H9 (cell line): Measurements from ENCODE around the gene OTOS. TPM values are rescaled to one million over a fixed set of nuclear protein-coding genes. Genes with fewer than 3 reads are reported as not detected.

Source experiments
- DNase-seq: peaks from one replicate; pipeline ENCODE4 v3.0.0-alpha.2; 2017
- H2AFZ ChIP-seq: one replicate; pipeline ENCODE4 v1.6.1; 2013; ENCODE audit warnings: mild to moderate bottlenecking, low read length, control low read depth, moderate library complexity
- H2AK5ac ChIP-seq: 2 replicates; pipeline ENCODE4 v1.6.1; 2013; ENCODE audit warnings: low read length, control low read depth, mixed read lengths; ENCODE audit not compliant: insufficient read length
- H2BK120ac ChIP-seq: one replicate; pipeline ENCODE4 v1.6.1; 2013; ENCODE audit warnings: low read depth, mild to moderate bottlenecking, low read length, control low read depth, inconsistent platforms; ENCODE audit not compliant: poor library complexity, severe bottlenecking
- H2BK12ac ChIP-seq: 2 replicates; pipeline ENCODE4 v1.6.1; 2013; ENCODE audit warnings: low read length, control low read depth, mixed read lengths, low read depth; ENCODE audit not compliant: insufficient read length
- H2BK15ac ChIP-seq: 2 replicates; pipeline ENCODE4 v1.6.1; 2013; ENCODE audit warnings: low read depth, low read length, control low read depth
- H2BK20ac ChIP-seq: one replicate; pipeline ENCODE4 v1.6.1; 2013; ENCODE audit warnings: low read depth, mild to moderate bottlenecking, low read length, control low read depth, inconsistent platforms; ENCODE audit not compliant: poor library complexity, severe bottlenecking
- H2BK5ac ChIP-seq: 2 replicates; pipeline ENCODE4 v1.6.1; 2013; ENCODE audit warnings: low read length, control low read depth, mixed read lengths; ENCODE audit not compliant: insufficient read length
- H3K14ac ChIP-seq: 2 replicates; pipeline ENCODE4 v1.6.1; 2013; ENCODE audit warnings: low read length, control low read depth; ENCODE audit not compliant: insufficient read depth
- H3K18ac ChIP-seq: 2 replicates; pipeline ENCODE4 v1.6.1; 2013; ENCODE audit warnings: low read depth, mild to moderate bottlenecking, mixed read lengths, low read length, control low read depth; ENCODE audit not compliant: insufficient read length
- H3K23ac ChIP-seq: 2 replicates; pipeline ENCODE4 v1.6.1; 2013; ENCODE audit warnings: low read length, control low read depth, mixed read lengths, low read depth; ENCODE audit not compliant: insufficient read length
- H3K23me2 ChIP-seq: 2 replicates; pipeline ENCODE4 v1.6.1; 2013; ENCODE audit warnings: low read depth, mild to moderate bottlenecking, mixed read lengths, low read length, control low read depth; ENCODE audit not compliant: insufficient read length, poor library complexity, severe bottlenecking
- H3K27ac ChIP-seq: 2 replicates; pipeline ENCODE4 v1.5.1; 2013; ENCODE audit warnings: low read length, control low read depth, mixed read lengths, low read depth; ENCODE audit not compliant: insufficient read length
- H3K27me3 ChIP-seq: 2 replicates; pipeline ENCODE4 v1.6.1; 2013; ENCODE audit warnings: low read length, control low read depth, inconsistent platforms; ENCODE audit not compliant: insufficient read depth
- H3K4ac ChIP-seq: 2 replicates; pipeline ENCODE4 v1.6.1; 2013; ENCODE audit warnings: low read depth, mild to moderate bottlenecking, control low read depth, inconsistent platforms, low read length, moderate library complexity
- H3K4me1 ChIP-seq: 2 replicates; pipeline ENCODE4 v1.6.1; 2013; ENCODE audit warnings: low read length, control low read depth, inconsistent platforms; ENCODE audit not compliant: insufficient read depth
- H3K4me2 ChIP-seq: 2 replicates; pipeline ENCODE4 v1.6.1; 2013; ENCODE audit warnings: low read length, control low read depth, mixed read lengths; ENCODE audit not compliant: insufficient read length, insufficient read depth
- H3K56ac ChIP-seq: 2 replicates; pipeline ENCODE4 v1.6.1; 2013; ENCODE audit warnings: low read depth, mild to moderate bottlenecking, mixed read lengths, low read length, control low read depth; ENCODE audit not compliant: insufficient read length
- H3K79me1 ChIP-seq: 2 replicates; pipeline ENCODE4 v1.6.1; 2013; ENCODE audit warnings: low read depth, mild to moderate bottlenecking, moderate library complexity, low read length, control low read depth, inconsistent platforms; ENCODE audit not compliant: insufficient read depth, poor library complexity, severe bottlenecking
- H3K79me2 ChIP-seq: 2 replicates; pipeline ENCODE4 v1.6.1; 2013; ENCODE audit warnings: low read length, control low read depth, inconsistent platforms; ENCODE audit not compliant: insufficient read depth
- H3K9ac ChIP-seq: 2 replicates; pipeline ENCODE4 v1.6.1; 2013; ENCODE audit warnings: low read length, control low read depth, mixed read lengths; ENCODE audit not compliant: insufficient read length; ENCODE audit errors: extremely low read depth
- H3K9me3 ChIP-seq: one replicate; pipeline ENCODE4 v1.6.1; 2013; ENCODE audit warnings: low read depth, low read length, inconsistent platforms; ENCODE audit not compliant: control insufficient read depth
- H3T11ph ChIP-seq: one replicate; pipeline ENCODE4 v1.6.1; 2013; ENCODE audit warnings: mild to moderate bottlenecking, low read length, control low read depth, inconsistent platforms
- H4K20me1 ChIP-seq: one replicate; pipeline ENCODE4 v1.6.1; 2013; ENCODE audit not compliant: control insufficient read depth, insufficient read length, insufficient read depth
- H4K5ac ChIP-seq: 2 replicates; pipeline ENCODE4 v1.6.1; 2013; ENCODE audit warnings: low read depth, mild to moderate bottlenecking, mixed read lengths, low read length, control low read depth; ENCODE audit not compliant: insufficient read length
- H4K8ac ChIP-seq: replicated peaks from 2 replicates; pipeline ENCODE4 v1.6.1; 2013; ENCODE audit warnings: low read length, control low read depth, mixed read lengths, low read depth; ENCODE audit not compliant: insufficient read length
- H4K91ac ChIP-seq: 2 replicates; pipeline ENCODE4 v1.6.1; 2013; ENCODE audit warnings: low read depth, mild to moderate bottlenecking, moderate library complexity, mixed read lengths, low read length, control low read depth; ENCODE audit not compliant: insufficient read length
- H3K27ac Mint-ChIP-seq, 3 experiments: 2 replicates in 2 of 3; 3 replicates in 1 of 3; pipeline ENCODE4 v1.8.0; 2020 to 2021; ENCODE audit warnings: mixed read lengths in 3 of 3, mild to moderate bottlenecking in 1 of 3, moderate library complexity in 1 of 3
- H3K27me3 Mint-ChIP-seq: 2 replicates; pipeline ENCODE4 v1.8.0; 2021; ENCODE audit warnings: low read depth, mild to moderate bottlenecking, moderate library complexity, mixed read lengths
- H3K36me3 Mint-ChIP-seq, 3 experiments: 2 replicates in 2 of 3; 3 replicates in 1 of 3; pipeline ENCODE4 v1.8.0; 2020 to 2021; ENCODE audit warnings: low read depth in 3 of 3, mixed read lengths in 3 of 3; ENCODE audit not compliant: insufficient read depth in 1 of 3
- H3K4me1 Mint-ChIP-seq, 2 experiments: 2 replicates each; pipeline ENCODE4 v1.8.0; 2020; ENCODE audit warnings: mixed read lengths in 2 of 2
- H3K4me3 Mint-ChIP-seq, 2 experiments: 2 replicates in 1 of 2; 3 replicates in 1 of 2; pipeline ENCODE4 v1.8.0; 2020 to 2021; ENCODE audit warnings: mild to moderate bottlenecking in 2 of 2, mixed read lengths in 2 of 2, moderate library complexity in 1 of 2
- H3K9me3 Mint-ChIP-seq, 2 experiments: 2 replicates in 1 of 2; 3 replicates in 1 of 2; pipeline ENCODE4 v1.8.0; 2020; ENCODE audit warnings: mild to moderate bottlenecking in 2 of 2, mixed read lengths in 2 of 2, moderate library complexity in 1 of 2
- CTCF ChIP-seq: fragments of 200-600 bp; sonication (generic); conservative IDR thresholded peaks from 3 replicates; pipeline ENCODE4 v1.8.0; 2021; ENCODE audit warnings: antibody characterized with exemption, mild to moderate bottlenecking
- WGBS: extraction: QIAGEN DNeasy Blood & Tissue Kit; methylation state at CpG from one replicate; pipeline ENCODE4 v1.1.7; 2013; ENCODE audit warnings: missing lambda C conversion rate, low lambda C conversion rate, mixed read lengths; ENCODE audit not compliant: insufficient read length; ENCODE audit errors: extremely low coverage; 5-methylcytosine and 5-hydroxymethylcytosine counted together
- total RNA-seq: library from RNA; stranded (reverse); gene quantifications from 2 replicates; pipeline ENCODE4 v1.2.1, GENCODE V29; 2021

Gene OTOS
- total RNA-seq, 1 experiment from 2014 or later: not detected

GRCh38 chr2:240133401-240133800, 7.1 kb downstream of the OTOS start:
- Histone ChIP-seq H3K18ac (no peak overlapping the region), H3K9ac (no peak overlapping the region), H2AFZ (no peak overlapping the region), H4K5ac (no peak overlapping the region), H3K79me2 (peaks cover 13% of the 10 kb centered on the region; the same call in 1 of the 2 replicates), H2BK20ac (no peak overlapping the region), H4K91ac (no peak overlapping the region), H3T11ph (no peak overlapping the region), H4K20me1 (no peaks in the 10 kb centered on the region), H2BK5ac (no peak overlapping the region), H3K23ac (no peak overlapping the region), H3K9me3 (no peaks in the 10 kb centered on the region), H2BK12ac (no peak overlapping the region), H3K27ac (no peak overlapping the region), H4K8ac (no peak overlapping the region), H3K27me3 (no peaks in the 10 kb centered on the region; the same call in 1 of the 2 replicates), H3K56ac (no peak overlapping the region), H3K4me1 (no peaks in the 10 kb centered on the region; the same call in 1 of the 2 replicates), H2AK5ac (no peak overlapping the region), H2BK120ac (no peak overlapping the region), H3K79me1 (no peaks in the 10 kb centered on the region), H2BK15ac (no peak overlapping the region), H3K4ac (no peak overlapping the region), H3K4me2 (no peak overlapping the region), H3K14ac (no peak overlapping the region), H3K23me2 (peaks cover 7% of the 10 kb centered on the region)
- H3K4me3 Mint-ChIP-seq: no peak overlapping the region
- H3K4me1 Mint-ChIP-seq: peaks cover 11 to 16% of the 10 kb centered on the region in 2 experiments
- no peak overlapping the region for H3K27ac Mint-ChIP-seq
- WGBS: no CpG with 5 or more reads among the region's 10 CpGs
- peak; percentile 13 for DNase-seq
- H3K27me3 Mint-ChIP-seq: peaks cover 18% of the 10 kb centered on the region
- no peak for TF ChIP-seq CTCF
- no peaks in the 10 kb centered on the region for H3K9me3 Mint-ChIP-seq
- H3K36me3 Mint-ChIP-seq: peaks cover 31 to 53% (median 50%) of the 10 kb centered on the region in 3 experiments
